Calu3 (cell line): ENCODE results near the gene CACUL1. TPM values are rescaled to one million over a fixed set of nuclear protein-coding genes. Genes with fewer than 3 reads are reported as not detected.
"Not testable (repeated sequence)": the region's sequence is repeated elsewhere in the genome, so short reads cannot be mapped to it uniquely, and the experiment has no call there.

Source experiments
- BruUV-seq: library from RNA; stranded (reverse); fragments of 400-500 nt; replicated peaks from 2 replicates; lab custom pipeline; 2021; lab: Mats Ljungman, UMichigan
- CTCF ChIA-PET: fragments of 300-600 bp; sonication (Branson Sonifier 250); formaldehyde crosslinking; loops from one replicate; lab custom pipeline; 2022; ENCODE audit warnings: antibody characterized with exemption; lab: Charles Lee
- DNase-seq: peaks from one replicate; pipeline ENCODE4 v3.0.0; 2022
- H3K27ac Mint-ChIP-seq: one replicate; pipeline ENCODE4 v1.8.0; 2022; ENCODE audit warnings: mixed read lengths; ENCODE audit not compliant: unreplicated experiment
- H3K27me3 Mint-ChIP-seq: one replicate; pipeline ENCODE4 v1.8.0; 2022; ENCODE audit warnings: mixed read lengths; ENCODE audit not compliant: unreplicated experiment
- H3K36me3 Mint-ChIP-seq: one replicate; pipeline ENCODE4 v1.8.0; 2022; ENCODE audit warnings: mild to moderate bottlenecking, moderate library complexity, mixed read lengths; ENCODE audit not compliant: insufficient read depth, unreplicated experiment
- H3K4me1 Mint-ChIP-seq: one replicate; pipeline ENCODE4 v1.8.0; 2022; ENCODE audit warnings: mild to moderate bottlenecking, low read depth, mixed read lengths; ENCODE audit not compliant: unreplicated experiment
- H3K4me3 Mint-ChIP-seq: one replicate; pipeline ENCODE4 v1.8.0; 2022; ENCODE audit warnings: mild to moderate bottlenecking, low read depth, moderate library complexity, mixed read lengths; ENCODE audit not compliant: unreplicated experiment
- H3K9me3 Mint-ChIP-seq: one replicate; pipeline ENCODE4 v1.8.0; 2022; ENCODE audit warnings: low read depth, mixed read lengths; ENCODE audit not compliant: unreplicated experiment
- intact Hi-C: fragments of 100-400 bp; cut with micrococcal nuclease; formaldehyde crosslinking; loops from one replicate; pipeline ENCODE4 v1.10.0; 2022; ENCODE audit not compliant: unreplicated experiment
- total RNA-seq: library from RNA; stranded (reverse); gene quantifications from 2 replicates; pipeline ENCODE4 v1.2.3, GENCODE V29; 2022
- TF ChIP-seq, protein P1 (sequence below): fragments of 200-600 bp; IDR thresholded peaks from one replicate; pipeline ENCODE4 v1.8.0; 2022; ENCODE audit warnings: antibody characterized with exemption; ENCODE audit not compliant: unreplicated experiment

CACUL1 gene
- total RNA-seq, 1 experiment from 2014 or later, result 44.6 TPM

DNA sequence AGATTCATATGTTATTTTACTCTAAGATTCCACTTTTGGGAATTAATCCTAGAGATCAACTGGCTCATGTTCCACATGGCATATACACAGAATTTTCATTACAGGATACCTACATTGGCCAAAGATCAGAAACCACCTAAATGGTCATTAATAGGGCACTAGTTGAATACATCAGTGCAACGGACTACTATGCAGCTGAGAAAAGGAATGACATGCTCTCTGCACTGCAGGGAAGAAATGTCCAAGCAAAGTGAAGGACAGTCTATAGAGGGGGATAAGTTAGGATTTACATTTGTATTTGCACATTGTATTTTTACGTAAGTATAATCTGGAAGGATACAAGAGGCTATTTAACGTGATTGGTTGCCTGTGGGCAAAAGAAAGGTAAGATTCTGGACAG lies 91.6 kb downstream of the CACUL1 start:
- Mint-ChIP-seq H3K36me3 (no peaks in the 10 kb centered on the region), H3K27ac (no peak overlapping the region), H3K9me3 (peaks cover 2% of the 10 kb centered on the region), H3K27me3 (peaks cover 58% of the 10 kb centered on the region), H3K4me1 (no peaks in the 10 kb centered on the region), H3K4me3 (no peak overlapping the region)
- TF ChIP-seq, protein P1, sequence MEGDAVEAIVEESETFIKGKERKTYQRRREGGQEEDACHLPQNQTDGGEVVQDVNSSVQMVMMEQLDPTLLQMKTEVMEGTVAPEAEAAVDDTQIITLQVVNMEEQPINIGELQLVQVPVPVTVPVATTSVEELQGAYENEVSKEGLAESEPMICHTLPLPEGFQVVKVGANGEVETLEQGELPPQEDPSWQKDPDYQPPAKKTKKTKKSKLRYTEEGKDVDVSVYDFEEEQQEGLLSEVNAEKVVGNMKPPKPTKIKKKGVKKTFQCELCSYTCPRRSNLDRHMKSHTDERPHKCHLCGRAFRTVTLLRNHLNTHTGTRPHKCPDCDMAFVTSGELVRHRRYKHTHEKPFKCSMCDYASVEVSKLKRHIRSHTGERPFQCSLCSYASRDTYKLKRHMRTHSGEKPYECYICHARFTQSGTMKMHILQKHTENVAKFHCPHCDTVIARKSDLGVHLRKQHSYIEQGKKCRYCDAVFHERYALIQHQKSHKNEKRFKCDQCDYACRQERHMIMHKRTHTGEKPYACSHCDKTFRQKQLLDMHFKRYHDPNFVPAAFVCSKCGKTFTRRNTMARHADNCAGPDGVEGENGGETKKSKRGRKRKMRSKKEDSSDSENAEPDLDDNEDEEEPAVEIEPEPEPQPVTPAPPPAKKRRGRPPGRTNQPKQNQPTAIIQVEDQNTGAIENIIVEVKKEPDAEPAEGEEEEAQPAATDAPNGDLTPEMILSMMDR, result no peak
- DNase-seq, result no peak
- CTCF ChIA-PET, result no interaction called here
- no TSS peak for BruUV-seq
- intact Hi-C loops, result no loop called here

DNA sequence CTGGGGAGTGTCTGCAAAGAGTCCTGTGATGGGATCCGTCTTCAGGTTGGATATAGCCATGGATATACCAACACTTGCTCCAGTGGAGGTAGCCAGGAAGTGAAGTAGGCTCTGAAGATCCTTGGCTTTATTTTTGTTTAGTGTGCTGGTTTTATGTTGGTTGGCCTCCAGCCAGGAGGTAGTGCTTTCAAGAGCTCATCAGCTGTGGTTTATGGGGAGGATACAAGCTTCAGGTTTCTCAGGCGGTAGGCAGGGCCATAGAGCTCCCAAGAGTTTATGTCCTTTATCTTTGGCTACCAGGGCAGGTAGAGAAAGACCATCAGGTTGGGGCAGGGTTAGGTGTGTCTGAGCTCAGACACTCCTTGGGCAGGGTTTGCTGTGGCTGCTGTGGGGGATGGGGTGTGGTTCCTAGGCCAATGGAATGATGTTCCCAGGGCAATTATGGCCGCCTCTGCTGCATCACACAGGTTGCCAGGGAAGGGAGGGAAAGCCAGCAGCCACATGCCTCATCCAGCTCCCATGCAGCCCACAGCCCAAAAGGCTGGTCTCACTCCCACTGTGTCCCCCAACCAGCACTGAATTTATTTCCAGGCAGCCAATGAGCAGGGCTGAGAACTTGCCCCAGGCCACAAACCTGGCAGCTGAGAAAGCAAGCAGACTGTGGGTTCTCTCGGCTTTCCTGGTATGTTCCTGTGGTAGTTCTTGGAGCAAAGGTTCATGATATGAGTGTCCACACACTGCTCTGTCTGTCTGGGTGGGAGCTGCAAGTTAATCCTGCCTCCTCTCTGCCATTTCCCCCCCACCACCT lies 92.3 kb downstream of the CACUL1 start:
- TF ChIP-seq, protein P1, result no peak
- CTCF ChIA-PET, result no interaction called here
- no TSS peak for BruUV-seq

GRCh38 chr10:118658762-118659161 lies 96.0 kb downstream of the CACUL1 start:
- no TSS peak for BruUV-seq
- H3K9me3 Mint-ChIP-seq, result peaks cover 2% of the 10 kb centered on the region
- CTCF ChIA-PET, result no interaction called here
- no peak for DNase-seq
- intact Hi-C loops, result no loop called here
- no peak overlapping the region for H3K4me3 Mint-ChIP-seq
- no peak overlapping the region for H3K27ac Mint-ChIP-seq
- H3K27me3 Mint-ChIP-seq, result peaks cover 83% of the 10 kb centered on the region
- TF ChIP-seq, protein P1, result no peak
- no peaks in the 10 kb centered on the region for H3K4me1 Mint-ChIP-seq
- no peaks in the 10 kb centered on the region for H3K36me3 Mint-ChIP-seq

More for the DNA sequence above, 92.3 kb downstream of the CACUL1 start:
- Mint-ChIP-seq H3K27me3 (peaks cover 66% of the 10 kb centered on the region), H3K27ac (no peak overlapping the region), H3K36me3 (no peaks in the 10 kb centered on the region), H3K9me3 (peaks cover 2% of the 10 kb centered on the region), H3K4me1 (no peaks in the 10 kb centered on the region), H3K4me3 (no peak overlapping the region)
- DNase-seq, result no peak
- intact Hi-C loops, result no loop called here

GRCh38 chr10:118658168-118658567 lies 96.6 kb downstream of the CACUL1 start:
- H3K27ac Mint-ChIP-seq, H3K4me3 Mint-ChIP-seq, H3K36me3 Mint-ChIP-seq, BruUV-seq, H3K9me3 Mint-ChIP-seq, H3K4me1 Mint-ChIP-seq, DNase-seq, intact Hi-C loops, CTCF ChIA-PET: not testable (repeated sequence)
- peaks cover 83% of the 10 kb centered on the region for H3K27me3 Mint-ChIP-seq

GRCh38 chr10:118645294-118645693 lies 109.5 kb downstream of the CACUL1 start:
- H3K9me3 Mint-ChIP-seq, BruUV-seq, CTCF ChIA-PET, H3K27ac Mint-ChIP-seq, H3K4me1 Mint-ChIP-seq, H3K36me3 Mint-ChIP-seq, DNase-seq, intact Hi-C loops, H3K4me3 Mint-ChIP-seq: not testable (repeated sequence)
- H3K27me3 Mint-ChIP-seq, result peaks cover 62% of the 10 kb centered on the region
